NCI-H748 (cell line): ENCODE measurements around the gene COG4.
"Not testable (repeated sequence)": the region's sequence is repeated elsewhere in the genome, so short reads cannot be mapped to it uniquely, and the experiment has no call there.

ENCODE experiments used
- DNase-seq: peaks from one replicate; lab custom pipeline; 2025; ENCODE audit not compliant: unreplicated experiment; lab: John Stamatoyannopoulos, UW

COG4 gene

DNA sequence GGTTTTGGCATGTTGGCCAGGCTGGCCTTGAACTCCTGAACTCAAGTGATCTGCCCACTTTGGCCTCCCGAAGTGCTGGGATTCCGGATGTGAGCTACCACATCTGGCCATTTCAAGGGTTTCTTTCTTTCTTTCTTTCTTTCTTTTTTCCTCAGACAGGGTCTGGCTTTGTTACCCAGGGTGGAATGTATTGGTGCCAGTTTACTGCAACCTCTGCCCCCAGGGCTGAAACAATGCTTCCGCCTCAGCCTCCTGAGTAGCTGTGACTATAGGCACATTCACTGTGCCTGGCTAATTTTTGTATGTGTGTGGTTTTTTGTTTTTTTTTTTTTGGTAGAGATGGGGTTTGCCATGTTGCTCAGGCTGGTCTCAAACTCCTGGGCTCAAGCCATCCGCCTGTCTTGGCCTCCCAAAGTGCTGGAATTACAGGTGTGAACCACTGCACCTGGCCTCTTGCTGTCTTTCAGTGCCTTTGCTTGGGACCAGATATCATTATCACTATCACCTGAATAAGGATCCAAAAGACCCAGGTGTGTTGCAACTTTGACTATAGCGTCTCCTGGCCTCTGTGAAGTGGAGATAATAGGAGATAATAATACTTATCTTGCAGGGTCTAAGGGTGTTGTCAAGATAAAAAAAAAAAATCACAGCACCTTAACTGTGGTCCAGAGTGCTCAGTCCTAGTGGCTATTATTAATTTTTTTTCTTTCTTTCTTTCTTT, 65.7 kb downstream of the COG4 start:
- DNase-seq = no peak

DNA sequence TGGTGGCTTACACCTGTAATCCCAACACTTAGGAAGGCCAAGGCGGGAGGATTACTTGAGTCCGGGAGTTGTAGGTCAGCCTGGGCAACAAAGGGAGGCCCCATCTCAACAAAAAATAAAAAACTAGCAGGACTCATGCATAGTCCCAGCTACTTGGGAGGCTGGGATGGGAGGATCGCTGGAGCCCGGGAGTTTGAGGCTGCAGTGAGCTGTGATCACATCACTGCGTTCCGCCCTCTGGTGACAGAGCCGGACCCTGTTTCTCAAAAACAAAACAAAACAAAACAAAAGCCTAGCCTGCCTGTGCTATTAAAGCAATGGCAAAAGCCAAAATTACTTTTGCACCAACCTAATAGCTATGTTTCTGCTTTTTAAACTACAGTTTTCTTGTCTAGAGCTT, 67.4 kb downstream of the COG4 start:
- no peak for DNase-seq

DNA sequence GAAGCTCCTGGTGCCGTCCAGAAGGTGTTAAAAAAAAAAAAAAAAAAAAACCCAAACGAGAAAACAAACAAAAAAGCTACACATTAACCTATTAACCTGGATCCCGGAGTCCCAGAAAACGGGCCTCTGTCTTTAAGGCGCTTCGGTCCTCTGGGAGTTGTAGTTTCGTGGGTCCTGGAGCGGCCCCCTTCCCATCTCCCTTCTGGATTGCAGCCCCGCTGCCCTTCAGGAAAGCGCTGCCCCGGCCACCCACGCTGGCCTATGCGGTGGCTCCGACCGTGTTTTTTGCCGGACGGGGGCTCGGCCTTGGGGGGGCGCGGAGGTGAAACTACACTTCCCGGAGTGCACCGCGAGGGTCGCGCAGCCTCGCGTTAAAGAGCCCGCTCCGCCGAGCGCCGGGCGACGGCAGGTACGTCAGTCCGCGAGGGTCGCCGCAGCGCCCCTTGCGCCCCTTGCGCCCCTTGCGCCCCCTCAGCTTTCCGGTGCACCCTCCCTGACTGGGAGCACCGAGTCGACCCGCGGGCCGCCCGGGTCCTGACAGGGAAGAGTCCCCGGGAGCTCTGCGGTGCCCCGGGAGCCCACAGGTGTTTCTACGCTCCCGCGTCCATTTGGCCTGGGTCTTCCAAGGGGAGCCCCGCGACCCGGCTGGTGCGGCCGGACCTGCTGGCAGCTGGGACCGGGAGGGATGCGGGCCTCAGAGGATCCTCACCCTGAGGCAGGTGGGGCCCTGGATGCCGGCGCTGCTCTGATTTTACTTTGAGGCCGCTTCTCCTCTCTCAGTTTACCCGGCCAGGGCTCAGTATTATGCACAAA, 68.9 kb downstream of the COG4 start, which contains the start of gene FCSK:
TSS of gene FCSK (plus strand) at position 374 of the 813 bp plus-strand sequence. CDS start 8,596 bp downstream, outside the sequence.
- peak; percentile 80 for DNase-seq

DNA sequence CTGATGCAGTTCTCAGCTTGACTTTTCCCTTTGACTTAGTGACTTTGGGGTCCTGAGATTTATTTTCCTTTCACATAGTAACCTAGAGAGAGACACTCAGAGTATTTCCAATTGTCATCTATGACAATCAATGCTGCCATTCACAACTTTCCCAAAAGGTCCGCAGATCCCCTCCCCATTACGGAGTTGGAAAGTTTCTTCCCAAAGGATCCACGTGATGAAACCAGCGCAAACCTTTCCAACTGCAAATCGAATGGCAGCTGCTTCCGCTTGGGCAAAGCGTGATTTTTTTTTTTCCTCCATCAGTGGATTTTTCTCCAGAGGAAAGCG, 69.5 kb downstream of the COG4 start:
- DNase-seq = peak; percentile 39

DNA sequence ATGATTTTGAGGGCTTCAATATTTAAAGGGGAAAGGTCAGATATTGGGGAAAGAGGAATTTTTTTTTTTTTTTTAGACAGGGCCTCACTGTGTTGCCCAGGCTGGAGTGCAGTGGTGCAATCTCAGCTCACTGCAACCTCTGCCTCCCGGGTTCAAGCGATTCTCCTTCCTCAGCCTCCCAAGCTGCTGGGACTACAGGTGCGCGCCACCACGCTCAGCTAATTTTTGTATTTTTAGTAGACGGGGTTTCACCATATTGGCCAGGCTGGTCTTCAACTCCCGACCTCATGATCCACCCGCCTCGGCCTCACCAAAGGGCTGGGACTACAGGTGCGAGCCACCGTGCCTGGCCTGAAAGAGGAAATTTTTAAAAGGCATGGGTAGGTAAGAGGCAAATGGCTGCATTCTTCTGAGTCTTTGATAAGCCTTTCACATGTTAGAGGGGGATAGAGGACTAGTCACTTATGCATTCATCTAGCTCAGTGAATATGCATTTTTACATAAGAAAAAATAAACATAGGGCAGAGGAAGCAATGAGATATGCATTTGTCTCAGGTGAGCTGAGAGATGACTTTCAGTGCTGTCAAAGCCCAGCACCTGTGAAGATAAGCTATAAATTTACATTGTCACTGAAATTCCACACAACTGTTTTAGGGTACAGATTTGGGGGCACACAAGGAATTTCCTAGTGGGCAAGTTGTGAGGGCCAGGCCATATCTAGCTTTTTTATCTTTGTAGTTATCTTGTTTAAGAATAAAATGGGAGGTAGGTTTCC, 70.0 kb downstream of the COG4 start:
- no peak for DNase-seq

DNA sequence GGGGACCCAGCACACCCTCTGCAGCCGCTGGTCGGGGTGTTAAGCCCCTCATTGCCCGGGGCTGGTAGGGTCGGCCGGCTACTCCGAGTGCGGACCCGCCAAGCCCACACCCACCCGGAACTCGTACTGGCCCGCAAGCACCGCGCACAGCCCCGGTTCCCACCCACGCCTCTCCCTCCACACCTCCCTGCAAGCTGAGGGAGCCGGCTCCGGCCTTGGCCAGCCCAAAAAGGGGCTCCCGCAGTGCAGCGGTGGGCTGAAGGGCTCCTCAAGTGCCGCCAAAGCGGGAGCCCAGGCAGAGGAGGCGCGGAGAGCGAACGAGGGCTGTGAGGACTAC, 72.4 kb downstream of the COG4 start:
- DNase-seq = not testable (repeated sequence)

DNA sequence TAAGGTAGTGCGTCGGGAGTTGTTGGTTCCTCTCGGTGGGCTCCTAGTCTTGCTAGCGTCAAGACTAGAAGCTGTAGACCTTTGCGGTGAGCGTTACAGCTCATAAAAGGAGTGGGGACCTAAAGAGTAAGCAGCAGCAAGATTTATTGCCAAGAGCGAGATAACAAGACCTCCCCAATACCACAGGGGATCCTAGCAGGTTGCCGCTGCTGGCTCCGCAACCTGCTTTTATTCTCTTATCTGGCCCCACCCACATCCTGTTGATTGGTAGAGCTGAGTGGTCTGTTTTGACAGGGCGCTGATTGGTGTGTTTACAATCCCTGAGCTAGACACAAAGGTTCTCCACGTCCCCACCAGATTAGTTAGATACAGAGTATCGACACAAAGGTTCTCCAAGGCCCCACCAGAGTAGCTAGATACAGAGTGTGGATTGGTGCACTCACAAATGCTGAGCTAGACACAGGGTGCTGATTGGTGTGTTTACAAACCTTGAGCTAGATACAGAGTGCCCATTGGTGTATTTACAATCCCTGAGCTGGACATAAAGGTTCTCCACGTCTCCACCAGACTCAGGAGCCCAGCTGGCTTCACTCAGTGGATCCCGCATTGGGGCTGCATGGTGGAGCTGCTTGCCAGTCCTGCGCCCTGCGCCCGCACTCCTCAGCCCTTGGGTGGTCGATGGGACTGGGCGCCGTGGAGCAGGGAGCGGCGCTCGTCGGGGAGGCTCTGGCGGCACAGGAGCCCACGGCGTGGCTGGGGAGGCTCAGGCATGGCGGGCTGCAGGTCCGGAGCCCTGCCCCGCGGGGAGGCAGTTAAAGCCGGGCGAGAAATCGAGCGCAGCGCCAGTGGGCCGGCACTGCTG, 73.0 kb downstream of the COG4 start:
- not testable (repeated sequence) for DNase-seq

DNA sequence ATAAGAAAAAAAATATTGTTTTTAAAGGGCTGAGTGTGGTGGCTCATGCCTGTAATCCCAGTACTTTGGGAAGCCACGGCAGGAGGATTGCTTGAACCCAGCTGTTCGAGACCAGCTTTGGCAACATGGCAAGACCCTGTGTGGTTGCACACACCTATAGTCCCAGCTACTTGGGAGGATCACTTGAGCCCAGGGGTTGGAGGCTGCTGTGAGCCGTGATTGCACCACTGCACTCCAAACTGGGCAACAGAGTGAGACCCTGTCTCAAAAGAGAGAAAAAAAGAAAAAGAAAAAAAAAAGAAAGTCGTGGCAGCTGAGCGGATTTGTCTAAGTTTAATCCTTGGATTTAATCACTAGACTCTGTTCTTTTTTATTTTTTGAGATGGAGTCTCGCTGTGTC, 75.3 kb downstream of the COG4 start:
- no peak for DNase-seq

DNA sequence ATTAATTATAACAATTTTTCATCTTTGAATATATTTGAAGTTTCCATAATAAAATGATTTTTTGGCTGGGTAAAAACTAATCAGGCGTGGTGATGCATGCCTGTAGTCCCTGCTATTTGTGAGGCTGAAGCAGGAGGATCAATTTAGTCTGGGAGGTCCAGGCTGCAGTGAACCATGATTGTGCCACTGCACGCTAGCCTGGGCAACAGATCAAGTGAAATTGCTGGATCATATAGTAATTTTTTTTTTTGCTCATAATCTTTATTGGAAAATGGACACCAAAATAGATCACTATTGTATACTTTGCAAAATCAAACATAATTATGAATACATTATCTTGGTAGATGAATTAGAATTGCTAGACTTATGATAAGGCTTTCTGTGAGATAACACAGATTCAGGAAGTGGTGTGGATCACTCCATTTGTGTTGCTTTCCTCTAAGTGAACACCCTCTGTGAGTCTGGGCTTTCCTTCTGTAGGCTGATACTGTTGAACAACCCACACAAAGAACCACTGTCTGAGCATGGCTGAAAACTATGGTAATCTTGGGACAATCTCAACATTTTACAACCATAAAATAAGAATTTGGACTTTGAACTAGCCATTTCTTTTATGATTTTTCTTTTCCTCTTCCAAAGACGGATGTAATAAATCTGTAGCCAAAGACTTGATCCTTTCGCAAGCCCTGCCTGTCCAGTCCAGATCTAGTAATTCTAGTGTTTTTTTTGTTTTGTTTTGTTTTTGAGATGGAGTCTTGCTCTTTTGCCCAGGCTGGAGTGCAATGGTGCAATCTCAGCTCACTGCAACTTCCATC, 78.9 kb downstream of the COG4 start:
- no peak for DNase-seq

DNA sequence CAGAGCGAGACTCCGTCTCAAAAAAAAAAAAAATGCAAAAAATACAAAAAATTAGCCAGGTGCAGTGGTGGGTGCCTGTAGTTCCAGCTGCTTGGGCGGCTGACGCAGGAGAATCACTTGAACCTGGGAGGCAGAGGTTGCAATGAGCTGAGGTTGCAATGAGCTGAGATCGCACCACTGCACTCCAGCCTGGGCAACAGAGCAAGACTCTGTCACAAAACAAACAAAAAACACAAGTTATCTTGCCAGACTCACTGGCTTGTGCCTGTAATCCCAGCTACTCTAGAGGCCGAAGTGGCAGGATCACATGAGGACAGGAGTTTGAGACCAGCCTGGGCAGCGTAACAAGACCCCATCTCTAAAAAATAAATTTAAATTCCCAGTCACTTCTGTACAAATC, 81.0 kb downstream of the COG4 start:
- no peak for DNase-seq

DNA sequence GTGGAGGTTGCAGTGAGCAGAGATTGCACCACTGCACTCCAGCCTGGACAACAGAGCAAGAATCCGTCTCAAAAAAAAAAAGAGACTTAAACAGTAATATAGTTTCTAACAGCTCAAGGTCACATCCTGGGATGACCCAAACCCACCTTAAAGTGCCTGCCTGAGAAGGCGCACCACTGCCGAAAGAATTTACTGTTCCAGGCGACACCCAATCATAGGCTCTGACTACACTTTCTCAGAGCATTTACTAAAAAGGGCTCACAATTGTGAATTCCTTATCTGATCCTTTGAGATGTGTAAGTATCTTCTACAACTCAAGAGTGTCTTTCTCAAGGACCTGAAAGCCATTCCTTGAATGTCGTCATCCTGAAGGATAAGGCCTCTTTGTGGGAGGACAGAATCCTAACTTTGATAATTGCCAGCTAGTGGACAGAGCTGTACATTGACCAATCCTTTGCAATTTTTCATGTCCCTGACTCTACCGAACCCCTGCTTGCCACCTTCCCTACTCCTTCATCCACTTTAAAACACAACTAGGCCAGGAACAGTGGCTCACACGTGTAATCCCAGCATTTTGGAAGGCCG, 81.9 kb downstream of the COG4 start:
- DNase-seq = no peak

DNA sequence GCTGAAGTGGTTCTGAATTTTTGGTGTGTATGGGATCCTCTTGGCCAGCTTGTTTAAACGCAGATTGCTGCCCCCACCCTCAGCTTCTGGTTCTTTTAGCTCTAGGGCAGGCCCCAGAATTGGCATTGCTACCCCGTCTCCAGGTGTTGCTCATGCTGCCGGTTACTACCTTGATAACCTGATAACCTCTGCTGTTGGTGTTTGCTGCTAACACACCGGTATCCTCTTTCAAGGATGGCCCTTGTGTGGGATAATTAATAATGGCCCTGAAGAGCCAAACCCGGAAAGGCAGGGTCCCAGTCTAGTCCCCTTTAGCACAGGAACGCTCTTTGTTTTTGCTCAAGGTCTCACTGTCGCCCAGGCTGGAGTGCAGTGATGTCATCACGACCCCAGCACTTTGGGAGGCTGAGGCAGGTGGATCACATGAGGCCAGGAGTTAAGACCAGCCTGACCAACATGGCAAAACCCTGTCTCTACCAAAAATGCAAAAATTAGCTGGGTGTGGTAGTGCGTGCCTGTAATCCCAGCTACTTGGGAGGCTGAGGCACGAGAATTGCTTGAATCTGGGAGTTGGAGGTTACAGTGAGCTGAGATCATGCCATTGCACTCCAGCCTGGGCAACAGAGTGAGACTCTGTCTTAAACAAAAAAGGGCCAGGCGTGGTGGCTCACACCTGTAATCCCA, 83.2 kb downstream of the COG4 start:
- no peak for DNase-seq

DNA sequence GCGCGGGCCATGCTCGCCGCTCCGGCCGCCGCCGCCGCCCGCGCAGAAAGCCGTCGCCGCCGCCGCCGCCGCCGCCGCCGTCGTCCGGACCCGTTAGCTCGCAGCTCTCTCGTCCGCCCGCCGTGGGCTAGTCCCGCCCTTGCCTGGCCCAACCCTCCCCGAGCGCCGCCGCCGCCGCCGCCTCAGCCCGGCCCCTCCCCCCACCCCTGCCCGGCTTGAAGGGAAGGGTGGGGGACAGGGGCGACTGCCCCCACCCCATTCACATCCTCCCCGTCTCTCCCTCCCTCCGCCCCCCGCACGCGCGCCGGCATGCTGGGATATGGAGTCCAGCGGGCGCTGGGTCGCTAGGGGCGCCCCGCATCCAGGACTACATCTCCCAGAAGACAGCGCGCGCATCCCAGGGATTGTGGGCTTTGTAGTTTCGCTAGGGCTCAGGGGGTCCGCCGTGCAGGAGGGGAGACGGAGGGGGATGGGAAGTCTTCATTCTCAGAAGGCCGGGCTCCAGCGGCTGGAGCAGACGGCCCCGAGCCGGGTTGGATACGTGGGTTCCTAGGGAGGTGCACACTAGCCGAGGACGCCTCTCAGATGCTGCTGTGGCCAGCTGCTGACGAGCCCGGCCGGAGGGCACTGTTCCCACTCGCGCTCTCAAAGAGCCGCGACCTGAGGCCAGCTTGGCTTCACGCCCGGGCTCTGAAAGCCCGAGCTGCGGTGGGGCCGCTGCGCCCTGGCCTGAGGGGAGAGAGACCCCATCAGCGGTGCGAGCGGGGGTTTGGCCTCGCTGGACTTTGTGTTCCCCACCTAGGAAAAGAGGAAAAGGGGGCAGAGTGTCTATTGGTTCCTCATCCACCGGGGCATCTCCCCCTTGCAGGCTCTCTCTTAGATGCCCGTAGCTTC, 84.1 kb downstream of the COG4 start, which contains the start of gene ST3GAL2:
TSS of gene ST3GAL2 (minus strand) at position 132 of the 894 bp plus-strand sequence. CDS start 40,570 bp downstream, outside the sequence.
- peak; percentile 92 for DNase-seq

DNA sequence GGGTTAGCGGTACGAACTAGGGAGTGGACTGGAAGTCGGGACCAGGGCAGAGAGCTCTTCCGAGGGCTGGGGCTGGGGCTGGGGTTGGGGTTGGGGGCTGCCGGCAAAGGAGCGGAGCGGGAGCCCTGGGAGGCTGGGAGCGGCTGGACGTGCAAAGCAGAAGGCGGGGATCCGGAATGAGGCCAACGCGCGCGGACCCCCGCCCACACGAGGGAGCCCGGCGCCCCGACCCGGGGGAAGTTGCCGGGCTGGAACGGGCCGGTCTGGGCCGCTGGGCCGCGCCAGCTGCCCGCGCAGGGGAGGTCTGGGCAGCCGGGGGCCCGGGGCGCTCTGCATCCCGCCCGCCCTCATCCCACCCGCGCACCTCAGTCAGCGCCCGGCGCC, 84.8 kb downstream of the COG4 start:
- peak; percentile 29 for DNase-seq

DNA sequence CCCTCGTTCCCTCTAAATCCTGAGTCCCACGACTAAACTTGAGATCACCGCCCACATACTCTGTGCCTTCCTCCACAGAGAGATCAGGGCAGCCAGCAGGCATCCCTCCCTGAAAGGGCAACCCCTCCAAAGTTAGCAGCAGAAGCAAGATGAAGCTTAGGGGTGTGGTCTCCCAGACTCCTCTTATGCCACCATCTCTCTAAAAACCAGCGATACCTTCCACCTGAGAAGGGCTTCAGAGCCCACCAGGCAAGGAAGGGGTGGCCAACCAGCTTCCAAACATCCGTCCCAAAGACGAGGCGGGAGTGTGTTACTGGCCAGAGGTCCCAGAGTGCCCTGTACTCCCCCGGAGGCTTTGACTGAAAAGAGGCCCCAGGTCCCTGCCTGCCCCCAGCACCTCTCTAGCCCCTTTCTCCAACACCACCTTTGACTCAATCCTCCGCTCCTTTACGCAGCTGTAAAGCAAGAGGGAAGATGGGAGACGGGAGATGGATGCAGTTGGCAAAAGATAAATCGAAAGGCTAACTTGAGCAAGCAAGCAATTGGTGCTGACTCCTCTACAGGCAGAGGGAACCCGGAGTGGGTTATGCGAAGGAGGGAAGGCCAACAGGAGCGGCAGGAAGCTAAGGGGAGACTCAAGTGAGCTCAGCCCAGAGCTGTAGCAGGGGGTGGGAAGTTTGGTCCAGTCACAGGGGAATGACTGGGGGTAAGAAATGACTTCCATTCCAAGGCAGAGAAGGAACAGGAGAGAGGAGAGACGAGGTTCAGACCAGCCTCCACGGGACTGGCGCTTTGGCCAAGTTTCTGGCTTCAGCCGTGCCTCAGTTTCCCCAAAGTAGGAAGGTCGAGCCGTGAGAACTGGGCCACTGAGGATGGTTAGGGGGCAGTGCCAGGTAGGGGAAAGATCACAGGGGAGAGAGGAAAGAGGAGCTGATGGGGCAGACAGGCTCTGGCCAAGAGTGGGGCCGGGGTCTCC, 85.5 kb downstream of the COG4 start:
- peak; percentile 18 for DNase-seq

DNA sequence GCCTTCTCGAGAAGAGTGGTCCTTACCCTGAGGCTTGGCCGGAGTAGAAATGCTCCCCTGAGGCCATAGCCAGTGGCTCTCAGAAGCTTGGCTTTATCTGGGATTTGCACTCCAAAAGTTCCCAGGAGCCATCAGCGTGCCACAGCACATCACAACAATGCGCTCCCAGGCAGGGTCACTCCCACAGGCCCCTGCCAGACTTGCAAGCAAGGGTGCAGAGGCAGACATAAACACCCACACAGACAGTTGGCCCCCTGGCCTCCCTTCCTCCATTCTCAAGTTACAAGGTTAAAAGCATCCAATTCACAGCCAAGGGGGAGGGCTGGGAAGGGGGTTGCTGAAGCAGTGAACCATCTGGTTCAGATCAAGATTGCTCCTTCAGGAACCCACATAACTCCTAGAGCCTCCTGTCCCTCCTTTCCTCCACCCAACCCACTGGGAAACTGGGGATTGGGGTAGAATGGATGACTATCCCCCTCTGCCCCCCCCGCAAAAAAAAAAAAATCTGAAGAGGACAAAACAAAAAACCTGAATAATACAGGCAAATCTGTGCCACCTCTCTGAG, 86.3 kb downstream of the COG4 start:
- no peak for DNase-seq
